Transverse colon (tissue), 3 donors: Measurements from ENCODE around the gene CD3E.

Experiments
- CTCF ChIP-seq, 5 experiments: fragments of 200-600 bp in 3 of 5; fragments of 450-650 bp in 2 of 5; sonication (generic) in 3 of 5; IDR thresholded peaks; 1 replicate in 2 of 5; 2 replicates in 3 of 5; pipeline ENCODE4 v1.5.1; 2016 to 2017; ENCODE audit warnings: antibody characterized with exemption in 5 of 5, inconsistent platforms in 3 of 5, mild to moderate bottlenecking in 2 of 5, moderate library complexity in 1 of 5
- POLR2A ChIP-seq: fragments of 450-650 bp; IDR thresholded peaks from one replicate; pipeline ENCODE4 v1.6.1; 2016; ENCODE audit warnings: antibody characterized with exemption, mild to moderate bottlenecking, moderate library complexity

GRCh38 chr11:118358071-118358470, 53.5 kb downstream of the CD3E start:
- TF ChIP-seq CTCF (IDR thresholded peaks at IDR 0.05) (no peak), POLR2A (no peak)
